NCI-H1105 (cell line): ENCODE data around the gene LAMTOR2.

Experiments
- DNase-seq: peaks from one replicate; lab custom pipeline; 2025; lab: John Stamatoyannopoulos, UW

LAMTOR2 gene

GRCh38 chr1:156076609-156077429 lies 22.2 kb downstream of the LAMTOR2 start:
- no peak for DNase-seq

GRCh38 chr1:156077430-156077760 lies 22.8 kb downstream of the LAMTOR2 start:
- no peak for DNase-seq

- no peak for DNase-seq
Observed at GRCh38 chr1:156078728-156079127, 24.1 kb downstream of the LAMTOR2 start.

- no peak for DNase-seq
Observed at GRCh38 chr1:156079762-156080161, 25.2 kb downstream of the LAMTOR2 start.

- no peak for DNase-seq
Observed at GRCh38 chr1:156080241-156080862, 25.8 kb downstream of the LAMTOR2 start.

- DNase-seq = no peak
Observed at GRCh38 chr1:156080863-156081179, 26.2 kb downstream of the LAMTOR2 start.

GRCh38 chr1:156081180-156081916 lies 26.8 kb downstream of the LAMTOR2 start:
- peak; percentile 10 for DNase-seq

- DNase-seq = no peak
Observed at GRCh38 chr1:156081917-156082308, 27.3 kb downstream of the LAMTOR2 start.

GRCh38 chr1:156082309-156083091 lies 27.9 kb downstream of the LAMTOR2 start, which contains the start of gene MEX3A:
Gene MEX3A, minus strand, starts transcription at chr1:156082465. Its CDS starts 467 bp downstream, at chr1:156081998.
- DNase-seq = peak; percentile 78

- no peak for DNase-seq
Observed at GRCh38 chr1:156083800-156084790, 29.5 kb downstream of the LAMTOR2 start.

- DNase-seq = no peak
Observed at GRCh38 chr1:156086256-156086662, 31.7 kb downstream of the LAMTOR2 start.

GRCh38 chr1:156089704-156090103 lies 35.1 kb downstream of the LAMTOR2 start:
- no peak for DNase-seq

- no peak for DNase-seq
Observed at GRCh38 chr1:156090138-156090839, 35.7 kb downstream of the LAMTOR2 start.

GRCh38 chr1:156090840-156091188 lies 36.2 kb downstream of the LAMTOR2 start:
- DNase-seq = peak; percentile 81

- DNase-seq = no peak
Observed at GRCh38 chr1:156091610-156092009, 37.0 kb downstream of the LAMTOR2 start.

GRCh38 chr1:156095906-156096508 lies 41.4 kb downstream of the LAMTOR2 start:
- no peak for DNase-seq

GRCh38 chr1:156096640-156097391 lies 42.2 kb downstream of the LAMTOR2 start:
- peak; percentile 51 for DNase-seq

- DNase-seq = no peak
Observed at GRCh38 chr1:156097499-156098178, 43.1 kb downstream of the LAMTOR2 start.

- no peak for DNase-seq
Observed at GRCh38 chr1:156098784-156099183, 44.2 kb downstream of the LAMTOR2 start.
